Mesothelial cell of epicardium (in vitro differentiated cells): ENCODE measurements around the gene SBF2. TPM values are rescaled to one million over a fixed set of nuclear protein-coding genes. Genes with fewer than 3 reads are reported as not detected.

Experiments
- DNase-seq, 2 experiments: peaks; one replicate each; pipeline ENCODE4 v3.0.0; 2021; ENCODE audit warnings: low spot score in 2 of 2; ENCODE audit not compliant: unreplicated experiment in 2 of 2
- H3K27ac Mint-ChIP-seq: 2 replicates; pipeline ENCODE4 v1.8.0; 2021; ENCODE audit warnings: mixed read lengths
- H3K27me3 Mint-ChIP-seq: 2 replicates; pipeline ENCODE4 v1.8.0; 2021; ENCODE audit warnings: low read depth, mixed read lengths
- H3K36me3 Mint-ChIP-seq: 2 replicates; pipeline ENCODE4 v1.8.0; 2021; ENCODE audit warnings: mixed read lengths
- H3K4me1 Mint-ChIP-seq: 2 replicates; pipeline ENCODE4 v1.8.0; 2021; ENCODE audit warnings: mixed read lengths
- H3K4me3 Mint-ChIP-seq: 2 replicates; pipeline ENCODE4 v1.8.0; 2021; ENCODE audit warnings: mild to moderate bottlenecking, moderate library complexity, mixed read lengths
- H3K9me3 Mint-ChIP-seq: 2 replicates; pipeline ENCODE4 v1.8.0; 2021; ENCODE audit warnings: mixed read lengths
- CTCF ChIP-seq: fragments of 200-600 bp; sonication (generic); IDR thresholded peaks from one replicate; pipeline ENCODE4 v1.5.0; 2021; ENCODE audit warnings: antibody characterized with exemption; ENCODE audit not compliant: unreplicated experiment
- total RNA-seq: library from RNA; stranded (reverse); gene quantifications from 3 replicates; pipeline ENCODE4 v1.2.1, GENCODE V29; 2021

Gene SBF2
- total RNA-seq, 1 donor from 2014 or later: 58.4 TPM

- Mint-ChIP-seq H3K27ac (no peak overlapping the region), H3K27me3 (no peaks in the 10 kb centered on the region), H3K4me1 (no peaks in the 10 kb centered on the region), H3K9me3 (no peaks in the 10 kb centered on the region), H3K36me3 (peaks cover 2% of the 10 kb centered on the region), H3K4me3 (no peak overlapping the region)
- no peak for TF ChIP-seq CTCF
- DNase-seq: no peak
These were observed 8.7 kb downstream of the SBF2 start for GRCh38 chr11:10285148-10285802.

GRCh38 chr11:10283991-10284390, 10.0 kb downstream of the SBF2 start:
- no peak for DNase-seq

GRCh38 chr11:10282117-10282516, 11.9 kb downstream of the SBF2 start:
- no peak for DNase-seq
- no peak overlapping the region for H3K27ac Mint-ChIP-seq
- H3K4me3 Mint-ChIP-seq: no peak overlapping the region
- H3K9me3 Mint-ChIP-seq: no peaks in the 10 kb centered on the region
- TF ChIP-seq CTCF: no peak
- H3K27me3 Mint-ChIP-seq: no peaks in the 10 kb centered on the region
- H3K36me3 Mint-ChIP-seq: peaks cover 3% of the 10 kb centered on the region
- peaks cover 3% of the 10 kb centered on the region for H3K4me1 Mint-ChIP-seq

More at GRCh38 chr11:10283991-10284390, 10.0 kb downstream of the SBF2 start:
- peaks cover 3% of the 10 kb centered on the region for H3K36me3 Mint-ChIP-seq
- H3K4me3 Mint-ChIP-seq: no peak overlapping the region
- H3K27ac Mint-ChIP-seq: no peak overlapping the region
- H3K9me3 Mint-ChIP-seq: no peaks in the 10 kb centered on the region
- no peak for TF ChIP-seq CTCF
- H3K4me1 Mint-ChIP-seq: no peaks in the 10 kb centered on the region
- H3K27me3 Mint-ChIP-seq: no peaks in the 10 kb centered on the region

GRCh38 chr11:10275714-10276113, 18.3 kb downstream of the SBF2 start:
- no peak for DNase-seq
- peaks cover 24% of the 10 kb centered on the region for H3K4me1 Mint-ChIP-seq
- H3K27ac Mint-ChIP-seq: peak overlapping the region; percentile 57
- no peak for TF ChIP-seq CTCF
- no peak overlapping the region for H3K4me3 Mint-ChIP-seq
- H3K27me3 Mint-ChIP-seq: no peaks in the 10 kb centered on the region
- peaks cover 3% of the 10 kb centered on the region for H3K36me3 Mint-ChIP-seq
- H3K9me3 Mint-ChIP-seq: no peaks in the 10 kb centered on the region

- Mint-ChIP-seq H3K4me3 (no peak overlapping the region), H3K36me3 (no peaks in the 10 kb centered on the region), H3K9me3 (no peaks in the 10 kb centered on the region), H3K27me3 (no peaks in the 10 kb centered on the region), H3K27ac (peak overlapping the region; percentile 48), H3K4me1 (peaks cover 24% of the 10 kb centered on the region)
- DNase-seq: no peak
- no peak for TF ChIP-seq CTCF
These were observed 19.3 kb downstream of the SBF2 start for GRCh38 chr11:10274726-10275125.
